ENCODE measurements around the gene SYNDIG1. TPM values are rescaled to one million over a fixed set of nuclear protein-coding genes. Genes with fewer than 3 reads are reported as not detected.

SYNDIG1 gene
- total and polyA plus RNA-seq, 9 of the 15 experiments (the other 6 are each of a cell fraction or from before 2014, with no cell fraction given), result not detected

DNA sequence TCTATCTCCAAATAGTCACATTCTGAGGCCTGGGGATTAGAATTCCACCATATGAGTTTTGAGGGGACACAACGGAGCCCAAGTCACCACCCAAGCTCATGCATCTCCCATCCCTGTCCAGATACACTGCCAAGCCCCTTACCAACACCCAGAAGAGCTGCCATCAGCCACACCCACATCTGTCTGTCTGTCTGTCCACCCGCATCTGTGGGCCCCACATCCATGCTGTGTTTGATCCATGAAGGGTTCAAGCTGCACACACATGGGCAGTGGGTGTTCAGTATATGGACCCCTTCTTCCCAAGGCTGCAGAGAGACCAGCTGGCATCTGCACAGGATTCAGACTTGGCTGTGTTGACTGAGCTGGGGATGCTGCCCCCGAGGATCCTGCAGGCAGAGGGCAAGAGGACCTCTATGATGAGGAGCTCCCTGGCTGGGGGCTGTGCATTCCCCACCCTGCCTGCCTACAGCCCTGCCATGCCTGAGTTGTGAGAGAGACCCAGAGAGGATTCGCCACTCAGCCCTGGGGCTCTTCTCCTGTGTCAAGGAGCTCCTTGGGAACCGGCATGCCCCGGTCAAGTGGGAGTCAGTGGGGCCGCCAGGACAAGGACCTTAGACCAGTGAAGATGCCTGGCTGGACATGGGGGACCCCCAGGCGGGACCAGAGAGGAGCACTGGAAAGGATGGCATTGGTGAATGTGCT lies 206.4 kb downstream of the SYNDIG1 start (continued):
- TF ChIP-seq, protein P1, sequence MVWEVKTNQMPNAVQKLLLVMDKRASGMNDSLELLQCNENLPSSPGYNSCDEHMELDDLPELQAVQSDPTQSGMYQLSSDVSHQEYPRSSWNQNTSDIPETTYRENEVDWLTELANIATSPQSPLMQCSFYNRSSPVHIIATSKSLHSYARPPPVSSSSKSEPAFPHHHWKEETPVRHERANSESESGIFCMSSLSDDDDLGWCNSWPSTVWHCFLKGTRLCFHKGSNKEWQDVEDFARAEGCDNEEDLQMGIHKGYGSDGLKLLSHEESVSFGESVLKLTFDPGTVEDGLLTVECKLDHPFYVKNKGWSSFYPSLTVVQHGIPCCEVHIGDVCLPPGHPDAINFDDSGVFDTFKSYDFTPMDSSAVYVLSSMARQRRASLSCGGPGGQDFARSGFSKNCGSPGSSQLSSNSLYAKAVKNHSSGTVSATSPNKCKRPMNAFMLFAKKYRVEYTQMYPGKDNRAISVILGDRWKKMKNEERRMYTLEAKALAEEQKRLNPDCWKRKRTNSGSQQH (CRISPR knock-in tag; IDR thresholded peaks at IDR 0.05), result no peak
- TF ChIP-seq, protein P2, sequence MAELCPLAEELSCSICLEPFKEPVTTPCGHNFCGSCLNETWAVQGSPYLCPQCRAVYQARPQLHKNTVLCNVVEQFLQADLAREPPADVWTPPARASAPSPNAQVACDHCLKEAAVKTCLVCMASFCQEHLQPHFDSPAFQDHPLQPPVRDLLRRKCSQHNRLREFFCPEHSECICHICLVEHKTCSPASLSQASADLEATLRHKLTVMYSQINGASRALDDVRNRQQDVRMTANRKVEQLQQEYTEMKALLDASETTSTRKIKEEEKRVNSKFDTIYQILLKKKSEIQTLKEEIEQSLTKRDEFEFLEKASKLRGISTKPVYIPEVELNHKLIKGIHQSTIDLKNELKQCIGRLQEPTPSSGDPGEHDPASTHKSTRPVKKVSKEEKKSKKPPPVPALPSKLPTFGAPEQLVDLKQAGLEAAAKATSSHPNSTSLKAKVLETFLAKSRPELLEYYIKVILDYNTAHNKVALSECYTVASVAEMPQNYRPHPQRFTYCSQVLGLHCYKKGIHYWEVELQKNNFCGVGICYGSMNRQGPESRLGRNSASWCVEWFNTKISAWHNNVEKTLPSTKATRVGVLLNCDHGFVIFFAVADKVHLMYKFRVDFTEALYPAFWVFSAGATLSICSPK (IDR thresholded peaks at IDR 0.05; ENCODE audit: borderline replicate concordance), result no peak
- TF ChIP-seq HLTF (IDR thresholded peaks at IDR 0.05), result no peak
- no peak for TF ChIP-seq GTF2A2 (tag; IDR thresholded peaks at IDR 0.05)
- TF ChIP-seq SMARCA4 (IDR thresholded peaks at IDR 0.05), result no peak

DNA sequence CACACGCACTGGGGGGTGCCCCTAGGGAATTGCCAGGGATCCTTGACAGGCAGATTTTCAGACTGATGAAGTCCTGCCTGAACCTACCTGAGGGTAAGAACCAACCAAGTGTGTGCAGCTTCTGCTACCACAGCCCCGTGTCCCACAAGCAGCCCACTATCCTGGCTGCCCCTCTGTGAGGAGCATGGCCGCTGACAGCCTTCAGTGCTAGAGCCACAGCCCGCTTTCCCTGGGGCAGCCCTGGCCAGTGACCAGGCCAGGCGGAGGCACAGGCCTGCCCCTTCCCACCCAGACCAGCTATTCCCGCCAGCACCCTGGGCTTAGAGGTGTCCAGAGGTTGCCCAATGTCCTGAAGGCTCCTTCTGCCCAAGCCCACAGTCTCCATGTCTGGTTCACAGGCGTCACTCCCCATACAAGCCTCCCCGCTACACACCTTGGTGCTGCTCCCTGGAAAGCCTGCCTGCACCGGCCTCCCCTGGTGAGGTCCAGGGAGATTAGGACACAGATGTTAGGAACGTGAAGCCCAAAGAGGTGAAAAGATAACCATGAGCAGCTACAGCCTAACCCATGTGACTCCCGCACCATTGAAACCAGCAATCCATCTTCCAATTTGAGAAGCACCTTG lies 207.0 kb downstream of the SYNDIG1 start:
- intact Hi-C loops (cut with micrococcal nuclease), result no loop called here
- H3K4me3 ChIP-seq, result no peak overlapping the region
- H3K36me3 ChIP-seq (ENCODE audit: control insufficient read depth, insufficient read depth, low read length), result no peaks in the 10 kb centered on the region
- no peaks in the 10 kb centered on the region; a peak in 1 of 5 replicates for H3K4me1 ChIP-seq (replicated peaks in 1 of 2; ENCODE audit: control insufficient read depth in 2 of 2, insufficient read depth in 2 of 2, low read length in 2 of 2)
- POLR2A ChIA-PET, result no interaction called here
- H4K20me1 ChIP-seq (replicated peaks; ENCODE audit: control insufficient read depth, insufficient read depth, low read length), result no peaks in the 10 kb centered on the region
- CTCF ChIA-PET (ENCODE audit: low intra/inter-chr PET ratio), result no interaction called here
- ATAC-seq (no peak), FAIRE-seq (no peak), DNase-seq (ENCODE audit: extremely low read depth in 1 of 4, low spot score in 3 of 4) (no peak)
- H3K4me2 ChIP-seq (ENCODE audit: insufficient read depth, low read length), result no peak overlapping the region
- in situ Hi-C loops (cut with MboI), result no loop called here
- H3K9me1 ChIP-seq (ENCODE audit: control insufficient read depth, insufficient read depth, low read length), result no peaks in the 10 kb centered on the region
- H3K79me2 ChIP-seq (ENCODE audit: control insufficient read depth, insufficient read depth, low read length), result no peaks in the 10 kb centered on the region
- H3K27me3 ChIP-seq (ENCODE audit: control insufficient read depth in 2 of 2, insufficient read depth in 2 of 2, low read length in 2 of 2), result peaks cover 0 to 7% of the 10 kb centered on the region in 2 experiments; a peak in 2 of 5 replicates
- no peaks in the 10 kb centered on the region for H3K9me3 ChIP-seq (replicated peaks; ENCODE audit: control insufficient read depth, insufficient read depth, low read depth, low read length)
- no peak overlapping the region for H2AFZ ChIP-seq (ENCODE audit: low read depth, low read length)
- no peak overlapping the region for H3K9ac ChIP-seq (ENCODE audit: insufficient read depth in 1 of 2, low read depth in 2 of 2, low read length in 2 of 2)
- no peak overlapping the region for H3K27ac ChIP-seq (ENCODE audit: extremely low read depth, low read depth, low read length)
- no TSS peak for BruUV-seq (replicated peaks)
- 3% methylated on average over 5 of the region's 11 CpGs for WGBS (ENCODE audit: insufficient coverage, low coverage, missing lambda C conversion rate)
- TF ChIP-seq ZFP1 (CRISPR knock-in tag; IDR thresholded peaks at IDR 0.05) (no peak), STAG1 (CRISPR knock-in tag; IDR thresholded peaks at IDR 0.05; ENCODE audit: borderline replicate concordance) (no peak), MTA3 (IDR thresholded peaks at IDR 0.05; ENCODE audit: borderline replicate concordance) (no peak), CXXC5 (CRISPR knock-in tag; IDR thresholded peaks at IDR 0.05) (no peak), FOXK2 (conservative IDR thresholded peaks at IDR 0.05 in 1 of 2, IDR thresholded peaks at IDR 0.05 in 1 of 2; ENCODE audit: low read depth in 2 of 2) (no peak)
- TF ChIP-seq, protein P3, sequence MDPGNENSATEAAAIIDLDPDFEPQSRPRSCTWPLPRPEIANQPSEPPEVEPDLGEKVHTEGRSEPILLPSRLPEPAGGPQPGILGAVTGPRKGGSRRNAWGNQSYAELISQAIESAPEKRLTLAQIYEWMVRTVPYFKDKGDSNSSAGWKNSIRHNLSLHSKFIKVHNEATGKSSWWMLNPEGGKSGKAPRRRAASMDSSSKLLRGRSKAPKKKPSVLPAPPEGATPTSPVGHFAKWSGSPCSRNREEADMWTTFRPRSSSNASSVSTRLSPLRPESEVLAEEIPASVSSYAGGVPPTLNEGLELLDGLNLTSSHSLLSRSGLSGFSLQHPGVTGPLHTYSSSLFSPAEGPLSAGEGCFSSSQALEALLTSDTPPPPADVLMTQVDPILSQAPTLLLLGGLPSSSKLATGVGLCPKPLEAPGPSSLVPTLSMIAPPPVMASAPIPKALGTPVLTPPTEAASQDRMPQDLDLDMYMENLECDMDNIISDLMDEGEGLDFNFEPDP (CRISPR knock-in tag; IDR thresholded peaks at IDR 0.05), result no peak
- TF ChIP-seq, protein P4, sequence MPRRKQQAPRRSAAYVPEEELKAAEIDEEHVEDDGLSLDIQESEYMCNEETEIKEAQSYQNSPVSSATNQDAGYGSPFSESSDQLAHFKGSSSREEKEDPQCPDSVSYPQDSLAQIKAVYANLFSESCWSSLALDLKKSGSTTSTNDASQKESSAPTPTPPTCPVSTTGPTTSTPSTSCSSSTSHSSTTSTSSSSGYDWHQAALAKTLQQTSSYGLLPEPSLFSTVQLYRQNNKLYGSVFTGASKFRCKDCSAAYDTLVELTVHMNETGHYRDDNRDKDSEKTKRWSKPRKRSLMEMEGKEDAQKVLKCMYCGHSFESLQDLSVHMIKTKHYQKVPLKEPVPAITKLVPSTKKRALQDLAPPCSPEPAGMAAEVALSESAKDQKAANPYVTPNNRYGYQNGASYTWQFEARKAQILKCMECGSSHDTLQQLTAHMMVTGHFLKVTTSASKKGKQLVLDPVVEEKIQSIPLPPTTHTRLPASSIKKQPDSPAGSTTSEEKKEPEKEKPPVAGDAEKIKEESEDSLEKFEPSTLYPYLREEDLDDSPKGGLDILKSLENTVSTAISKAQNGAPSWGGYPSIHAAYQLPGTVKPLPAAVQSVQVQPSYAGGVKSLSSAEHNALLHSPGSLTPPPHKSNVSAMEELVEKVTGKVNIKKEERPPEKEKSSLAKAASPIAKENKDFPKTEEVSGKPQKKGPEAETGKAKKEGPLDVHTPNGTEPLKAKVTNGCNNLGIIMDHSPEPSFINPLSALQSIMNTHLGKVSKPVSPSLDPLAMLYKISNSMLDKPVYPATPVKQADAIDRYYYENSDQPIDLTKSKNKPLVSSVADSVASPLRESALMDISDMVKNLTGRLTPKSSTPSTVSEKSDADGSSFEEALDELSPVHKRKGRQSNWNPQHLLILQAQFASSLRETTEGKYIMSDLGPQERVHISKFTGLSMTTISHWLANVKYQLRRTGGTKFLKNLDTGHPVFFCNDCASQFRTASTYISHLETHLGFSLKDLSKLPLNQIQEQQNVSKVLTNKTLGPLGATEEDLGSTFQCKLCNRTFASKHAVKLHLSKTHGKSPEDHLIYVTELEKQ (CRISPR knock-in tag; IDR thresholded peaks at IDR 0.05), result no peak
